ENCODE results near the gene SFMBT2. TPM values are rescaled to one million over a fixed set of nuclear protein-coding genes. Genes with fewer than 3 reads are reported as not detected.
A peak's percentile ranks its signal among the peaks of the same experiment; 100 is the strongest.
"Not testable (repeated sequence)": the region's sequence is repeated elsewhere in the genome, so short reads cannot be mapped to it uniquely, and the experiment has no call there.

The SFMBT2 gene
- total RNA-seq, 1 donor from 2014 or later: 7.0 TPM

- H3K9me3 Mint-ChIP-seq: peaks cover 3% of the 10 kb centered on the region
- H3K27ac Mint-ChIP-seq (ENCODE audit: unreplicated experiment): no peak overlapping the region
- no peaks in the 10 kb centered on the region for H3K27me3 Mint-ChIP-seq (ENCODE audit: low read depth)
- H3K4me3 Mint-ChIP-seq: no peak overlapping the region
- H3K4me1 Mint-ChIP-seq: no peaks in the 10 kb centered on the region
- H3K36me3 Mint-ChIP-seq (ENCODE audit: low read depth): peaks cover 16% of the 10 kb centered on the region
- DNase-seq (ENCODE audit: low read depth, low spot score): no peak
- TF ChIP-seq, protein P1, sequence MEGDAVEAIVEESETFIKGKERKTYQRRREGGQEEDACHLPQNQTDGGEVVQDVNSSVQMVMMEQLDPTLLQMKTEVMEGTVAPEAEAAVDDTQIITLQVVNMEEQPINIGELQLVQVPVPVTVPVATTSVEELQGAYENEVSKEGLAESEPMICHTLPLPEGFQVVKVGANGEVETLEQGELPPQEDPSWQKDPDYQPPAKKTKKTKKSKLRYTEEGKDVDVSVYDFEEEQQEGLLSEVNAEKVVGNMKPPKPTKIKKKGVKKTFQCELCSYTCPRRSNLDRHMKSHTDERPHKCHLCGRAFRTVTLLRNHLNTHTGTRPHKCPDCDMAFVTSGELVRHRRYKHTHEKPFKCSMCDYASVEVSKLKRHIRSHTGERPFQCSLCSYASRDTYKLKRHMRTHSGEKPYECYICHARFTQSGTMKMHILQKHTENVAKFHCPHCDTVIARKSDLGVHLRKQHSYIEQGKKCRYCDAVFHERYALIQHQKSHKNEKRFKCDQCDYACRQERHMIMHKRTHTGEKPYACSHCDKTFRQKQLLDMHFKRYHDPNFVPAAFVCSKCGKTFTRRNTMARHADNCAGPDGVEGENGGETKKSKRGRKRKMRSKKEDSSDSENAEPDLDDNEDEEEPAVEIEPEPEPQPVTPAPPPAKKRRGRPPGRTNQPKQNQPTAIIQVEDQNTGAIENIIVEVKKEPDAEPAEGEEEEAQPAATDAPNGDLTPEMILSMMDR (conservative IDR thresholded peaks at IDR 0.05): no peak
Measured at GRCh38 chr10:7192831-7193361, 217.9 kb downstream of the SFMBT2 start.

DNA sequence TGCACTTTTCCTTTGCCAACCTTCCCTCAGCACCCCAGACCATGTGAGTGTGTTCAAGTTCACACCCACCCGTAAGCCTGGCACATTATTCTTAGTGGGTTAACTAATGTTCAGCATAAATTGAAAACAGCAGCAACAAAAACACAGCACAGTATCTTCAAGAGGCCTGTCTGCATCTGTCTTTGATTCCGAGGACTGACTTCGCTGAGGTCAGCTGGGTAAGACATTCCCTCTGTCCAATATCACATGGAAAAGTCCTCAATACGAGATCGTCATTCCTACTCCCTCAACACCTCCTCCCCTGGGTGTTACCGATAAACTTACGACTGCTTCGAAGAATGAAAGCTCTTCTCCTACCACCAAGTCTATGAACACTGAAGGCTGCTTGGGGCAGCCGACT, 218.8 kb downstream of the SFMBT2 start:
- Mint-ChIP-seq H3K27me3 (ENCODE audit: low read depth) (no peaks in the 10 kb centered on the region), H3K36me3 (ENCODE audit: low read depth) (peaks cover 14% of the 10 kb centered on the region), H3K4me1 (no peaks in the 10 kb centered on the region), H3K9me3 (peaks cover 3% of the 10 kb centered on the region), H3K4me3 (no peak overlapping the region), H3K27ac (ENCODE audit: unreplicated experiment) (no peak overlapping the region)
- DNase-seq (ENCODE audit: low read depth, low spot score): no peak
- TF ChIP-seq, protein P1 (conservative IDR thresholded peaks at IDR 0.05): no peak

- DNase-seq (ENCODE audit: low read depth, low spot score); H3K27me3 Mint-ChIP-seq (ENCODE audit: low read depth); H3K4me3 Mint-ChIP-seq; H3K4me1 Mint-ChIP-seq; H3K9me3 Mint-ChIP-seq: not testable (repeated sequence)
- peak overlapping the region; percentile 54 for H3K27ac Mint-ChIP-seq (ENCODE audit: unreplicated experiment)
- H3K36me3 Mint-ChIP-seq (ENCODE audit: low read depth): peaks cover 11% of the 10 kb centered on the region
Measured at GRCh38 chr10:7190772-7191171, 220.1 kb downstream of the SFMBT2 start.

DNA sequence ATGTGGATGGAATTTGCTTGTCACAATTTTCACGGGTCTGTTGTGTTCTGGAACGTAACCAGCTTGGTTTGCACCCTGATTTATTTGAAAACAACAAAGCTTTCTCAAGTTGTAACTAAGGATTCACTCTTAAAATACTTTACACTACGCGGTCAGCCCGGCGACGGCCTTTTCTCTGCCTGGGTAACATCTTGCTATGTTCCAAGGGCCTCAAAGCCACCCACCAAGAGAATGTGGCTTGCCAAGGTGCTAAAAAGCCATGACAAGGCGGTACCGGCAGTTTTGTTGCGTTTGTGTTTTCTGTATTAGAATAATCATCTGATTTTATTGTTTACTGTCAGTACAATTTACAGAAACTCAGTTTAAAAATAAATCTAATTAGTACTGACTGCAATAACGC, 220.9 kb downstream of the SFMBT2 start:
- Mint-ChIP-seq H3K27me3 (ENCODE audit: low read depth) (no peaks in the 10 kb centered on the region), H3K36me3 (ENCODE audit: low read depth) (peaks cover 6% of the 10 kb centered on the region), H3K4me3 (no peak overlapping the region), H3K27ac (ENCODE audit: unreplicated experiment) (no peak overlapping the region), H3K4me1 (peaks cover 2% of the 10 kb centered on the region), H3K9me3 (no peaks in the 10 kb centered on the region)
- TF ChIP-seq, protein P1 (conservative IDR thresholded peaks at IDR 0.05): no peak
- no peak for DNase-seq (ENCODE audit: low read depth, low spot score)

DNA sequence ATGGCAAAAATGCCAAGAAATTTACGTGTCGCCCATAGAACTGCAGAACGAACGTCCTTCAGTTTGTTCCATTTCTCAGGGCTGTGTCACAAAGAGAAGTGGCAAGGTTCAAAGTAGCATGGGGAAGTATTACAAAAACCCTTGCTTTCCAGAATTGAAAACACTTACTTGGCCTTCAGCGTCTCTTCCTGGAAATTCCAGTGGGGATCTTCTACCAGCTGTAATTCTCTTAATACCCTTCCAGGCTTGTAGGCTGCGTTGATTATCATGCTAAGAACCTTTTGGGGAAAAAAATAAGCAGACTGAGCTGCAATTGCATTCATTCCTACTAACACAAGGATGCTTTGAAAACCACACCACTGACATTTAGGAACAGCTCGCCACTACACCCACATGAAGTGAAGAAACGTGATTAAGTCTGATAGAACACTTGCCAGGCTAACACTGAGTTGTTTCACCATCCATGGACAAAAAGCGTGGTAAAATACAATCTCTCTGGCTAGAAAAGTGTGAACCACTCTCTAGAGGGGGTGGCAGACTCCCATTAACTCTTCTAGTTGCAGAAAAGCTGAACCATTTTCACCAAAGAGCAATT, 222.3 kb downstream of the SFMBT2 start:
- no peaks in the 10 kb centered on the region for H3K27me3 Mint-ChIP-seq (ENCODE audit: low read depth)
- H3K36me3 Mint-ChIP-seq (ENCODE audit: low read depth): peaks cover 8% of the 10 kb centered on the region
- no peaks in the 10 kb centered on the region for H3K9me3 Mint-ChIP-seq
- peaks cover 3% of the 10 kb centered on the region for H3K4me1 Mint-ChIP-seq
- H3K4me3 Mint-ChIP-seq: no peak overlapping the region
- DNase-seq (ENCODE audit: low read depth, low spot score): no peak
- no peak overlapping the region for H3K27ac Mint-ChIP-seq (ENCODE audit: unreplicated experiment)
- TF ChIP-seq, protein P1 (conservative IDR thresholded peaks at IDR 0.05): no peak

DNA sequence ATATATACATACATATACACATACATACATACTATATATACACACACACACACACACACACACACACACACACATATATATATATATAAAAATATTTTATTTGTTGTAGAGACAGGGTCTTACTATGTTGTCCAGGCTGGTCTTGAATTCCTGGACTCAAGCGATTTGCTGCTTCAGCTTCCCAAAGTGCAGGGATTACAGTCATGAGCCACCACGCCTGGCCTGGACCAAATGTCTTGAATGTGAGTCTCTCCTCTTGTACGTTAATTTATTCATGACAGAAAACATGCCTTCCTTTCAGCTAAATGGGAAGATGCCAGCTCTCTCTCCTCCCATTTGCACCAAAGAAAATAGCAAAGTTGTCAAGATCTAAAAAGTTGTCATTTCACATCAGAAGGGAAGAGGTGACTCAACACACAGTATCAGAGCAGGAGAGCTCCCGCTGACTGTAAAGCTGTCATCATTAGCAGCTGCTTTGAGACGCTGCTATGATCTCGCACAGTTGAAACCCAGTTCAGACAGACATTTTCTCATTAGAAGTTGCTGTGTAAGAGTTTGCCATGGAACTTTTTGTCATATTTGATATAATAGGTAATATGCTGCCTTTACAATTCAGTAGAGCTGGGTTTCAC, 224.3 kb downstream of the SFMBT2 start:
- no peak overlapping the region for H3K4me3 Mint-ChIP-seq
- H3K36me3 Mint-ChIP-seq (ENCODE audit: low read depth): peaks cover 12% of the 10 kb centered on the region
- no peaks in the 10 kb centered on the region for H3K9me3 Mint-ChIP-seq
- H3K4me1 Mint-ChIP-seq: peaks cover 3% of the 10 kb centered on the region
- no peaks in the 10 kb centered on the region for H3K27me3 Mint-ChIP-seq (ENCODE audit: low read depth)
- DNase-seq (ENCODE audit: low read depth, low spot score): no peak
- TF ChIP-seq, protein P1 (conservative IDR thresholded peaks at IDR 0.05): no peak
- H3K27ac Mint-ChIP-seq (ENCODE audit: unreplicated experiment): no peak overlapping the region
